Measurements from ENCODE around the gene CRYBA4. TPM values are rescaled to one million over a fixed set of nuclear protein-coding genes. Genes with fewer than 3 reads are reported as not detected.

CRYBA4 gene
- total RNA-seq, 1 experiment from 2014 or later = not detected

- DNase-seq (ENCODE audit: low spot score) = no peak
Observed at GRCh38 chr22:26660356-26660755, 38.6 kb downstream of the CRYBA4 start.

- no peak for DNase-seq (ENCODE audit: low spot score)
Observed at GRCh38 chr22:26660961-26661578, 39.3 kb downstream of the CRYBA4 start.

GRCh38 chr22:26662160-26662559 lies 40.4 kb downstream of the CRYBA4 start:
- DNase-seq (ENCODE audit: low spot score) = no peak

- DNase-seq (ENCODE audit: low spot score) = no peak
Observed at GRCh38 chr22:26663374-26663923, 41.7 kb downstream of the CRYBA4 start.

GRCh38 chr22:26665813-26666231 lies 44.1 kb downstream of the CRYBA4 start:
- DNase-seq (ENCODE audit: low spot score) = no peak

- no peak for DNase-seq (ENCODE audit: low spot score)
Observed at GRCh38 chr22:26667140-26667539, 45.4 kb downstream of the CRYBA4 start.

- DNase-seq (ENCODE audit: low spot score) = peak; percentile 54
Observed at GRCh38 chr22:26669060-26669481, 47.3 kb downstream of the CRYBA4 start.

- DNase-seq (ENCODE audit: low spot score) = no peak
Observed at GRCh38 chr22:26670459-26670858, 48.7 kb downstream of the CRYBA4 start.

GRCh38 chr22:26671317-26672059 lies 49.7 kb downstream of the CRYBA4 start:
- DNase-seq (ENCODE audit: low spot score) = no peak

GRCh38 chr22:26672060-26672471 lies 50.3 kb downstream of the CRYBA4 start:
- DNase-seq (ENCODE audit: low spot score) = no peak

GRCh38 chr22:26672590-26673468 lies 51.1 kb downstream of the CRYBA4 start:
- peak; percentile 90 for DNase-seq (ENCODE audit: low spot score)

GRCh38 chr22:26673486-26673885 lies 51.7 kb downstream of the CRYBA4 start:
- DNase-seq (ENCODE audit: low spot score) = no peak

- DNase-seq (ENCODE audit: low spot score) = no peak
Observed at GRCh38 chr22:26674211-26675190, 52.7 kb downstream of the CRYBA4 start.

GRCh38 chr22:26675687-26676268 lies 54.0 kb downstream of the CRYBA4 start:
- DNase-seq (ENCODE audit: low spot score) = no peak

GRCh38 chr22:26677217-26677616 lies 55.5 kb downstream of the CRYBA4 start:
- DNase-seq (ENCODE audit: low spot score) = no peak

GRCh38 chr22:26679003-26679629 lies 57.4 kb downstream of the CRYBA4 start:
- peak; percentile 44 for DNase-seq (ENCODE audit: low spot score)
